PC-9 (cell line): ENCODE results near the gene OCA2.

Source experiments
- CTCF ChIP-seq: fragments of 200-600 bp; sonication (generic); conservative IDR thresholded peaks from 2 replicates; pipeline ENCODE4 v1.6.1; 2017; ENCODE audit warnings: mixed run types, antibody characterized with exemption, mild to moderate bottlenecking, moderate library complexity
- EZH2 ChIP-seq: fragments of 200-600 bp; sonication (generic); IDR thresholded peaks from 2 replicates; pipeline ENCODE4 v1.8.0; 2017; ENCODE audit warnings: antibody characterized with exemption, low read depth

- TF ChIP-seq CTCF (no peak), EZH2 (no peak)
Measured at GRCh38 chr15:27770086-27770607, 329.0 kb downstream of the OCA2 start.
